NT2/D1 (cell line): Measurements from ENCODE around the gene SYNGR4.

Experiments used
- SUZ12 ChIP-seq: IDR thresholded peaks from 2 replicates; pipeline ENCODE4 v1.6.1; 2011; ENCODE audit not compliant: insufficient read length, insufficient read depth; ENCODE audit errors: extremely low read depth
- YY1 ChIP-seq: IDR thresholded peaks from 2 replicates; pipeline ENCODE4 v1.6.1; 2011; ENCODE audit not compliant: insufficient read length, insufficient read depth
- ZNF274 ChIP-seq: IDR thresholded peaks from 2 replicates; pipeline ENCODE4 v1.6.1; 2011; ENCODE audit warnings: mild to moderate bottlenecking, low read depth, low read length

DNA sequence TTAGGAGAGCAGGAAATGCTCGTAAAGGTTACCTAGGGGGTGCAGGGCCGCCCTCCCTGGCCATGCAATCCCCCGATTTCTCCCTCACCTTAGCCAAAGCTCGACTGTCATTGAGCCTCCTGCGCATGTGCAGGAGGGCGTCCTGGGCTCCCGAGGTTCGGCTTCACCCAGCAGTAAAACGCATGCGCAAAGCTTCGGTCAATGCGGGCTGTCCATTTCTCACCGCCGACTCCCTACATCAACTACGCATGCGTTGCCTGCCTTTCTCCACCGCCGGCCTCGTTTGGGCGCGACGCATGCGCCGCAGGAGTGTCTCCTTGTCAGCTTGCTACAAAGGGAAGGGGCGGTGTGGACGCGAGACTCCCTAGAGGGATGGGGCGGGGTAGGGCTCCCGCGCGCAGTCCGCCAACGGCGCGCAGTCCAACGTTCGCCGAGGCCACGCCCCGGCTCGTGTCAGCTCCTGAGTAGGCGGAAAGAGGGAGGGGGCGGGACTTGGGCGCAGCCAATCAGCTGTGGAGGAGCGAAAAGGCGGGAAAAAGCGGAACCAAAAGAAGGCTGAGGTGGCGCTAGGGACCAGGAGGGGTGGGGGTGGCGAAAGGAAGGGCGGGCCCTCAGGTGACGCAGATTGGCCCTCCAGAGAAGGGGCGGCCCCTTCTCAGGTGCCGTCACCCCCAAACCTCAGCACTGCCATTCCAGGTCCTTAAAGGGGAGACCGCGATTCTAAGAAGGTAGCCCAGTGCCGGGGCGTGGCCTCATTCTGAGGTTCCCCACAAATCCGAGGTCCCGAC, at the start of gene SYNGR4, which contains the start of gene TMEM143:
- TF ChIP-seq YY1 (no peak), ZNF274 (no peak), SUZ12 (no peak)
